ENCODE measurements around the gene CYP51A1. TPM values are rescaled to one million over a fixed set of nuclear protein-coding genes. Genes with fewer than 3 reads are reported as not detected.
"Not testable (repeated sequence)": the region's sequence is repeated elsewhere in the genome, so short reads cannot be mapped to it uniquely, and the experiment has no call there.

Gene CYP51A1
- total and polyA plus RNA-seq, 12 donors, result 10.0 to 1,068 (median 110) TPM

DNA sequence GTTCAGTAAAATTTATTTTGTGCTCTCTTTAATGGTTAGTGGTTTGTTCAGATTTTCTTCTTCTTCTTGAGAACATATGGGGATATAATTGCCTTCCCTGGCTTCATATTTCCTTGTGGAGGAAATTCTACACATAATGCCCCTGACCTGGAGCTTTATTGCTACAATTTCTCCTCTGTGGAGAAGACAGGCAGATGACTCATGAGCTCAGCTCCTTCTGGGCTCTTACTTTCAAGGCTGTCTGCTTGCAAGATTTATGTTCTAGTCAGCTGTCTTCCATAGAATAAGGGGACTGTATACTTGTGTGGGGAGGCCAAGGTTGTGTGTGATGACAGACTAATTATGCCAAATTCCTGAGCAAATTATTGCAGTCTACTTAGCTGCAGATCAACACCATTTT, 43.1 kb upstream of the CYP51A1 start:
- no peaks in the 10 kb centered on the region for H3K27me3 ChIP-seq
- no peak for TF ChIP-seq POLR2A (IDR thresholded peaks at IDR 0.05)
- TF ChIP-seq, protein P1, sequence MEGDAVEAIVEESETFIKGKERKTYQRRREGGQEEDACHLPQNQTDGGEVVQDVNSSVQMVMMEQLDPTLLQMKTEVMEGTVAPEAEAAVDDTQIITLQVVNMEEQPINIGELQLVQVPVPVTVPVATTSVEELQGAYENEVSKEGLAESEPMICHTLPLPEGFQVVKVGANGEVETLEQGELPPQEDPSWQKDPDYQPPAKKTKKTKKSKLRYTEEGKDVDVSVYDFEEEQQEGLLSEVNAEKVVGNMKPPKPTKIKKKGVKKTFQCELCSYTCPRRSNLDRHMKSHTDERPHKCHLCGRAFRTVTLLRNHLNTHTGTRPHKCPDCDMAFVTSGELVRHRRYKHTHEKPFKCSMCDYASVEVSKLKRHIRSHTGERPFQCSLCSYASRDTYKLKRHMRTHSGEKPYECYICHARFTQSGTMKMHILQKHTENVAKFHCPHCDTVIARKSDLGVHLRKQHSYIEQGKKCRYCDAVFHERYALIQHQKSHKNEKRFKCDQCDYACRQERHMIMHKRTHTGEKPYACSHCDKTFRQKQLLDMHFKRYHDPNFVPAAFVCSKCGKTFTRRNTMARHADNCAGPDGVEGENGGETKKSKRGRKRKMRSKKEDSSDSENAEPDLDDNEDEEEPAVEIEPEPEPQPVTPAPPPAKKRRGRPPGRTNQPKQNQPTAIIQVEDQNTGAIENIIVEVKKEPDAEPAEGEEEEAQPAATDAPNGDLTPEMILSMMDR (IDR thresholded peaks at IDR 0.05), result no peak
- intact Hi-C loops (cut with DNase I), result loop anchor here in 1 of 2 donors (5.0 kb wide), 1 partner anchor 270 kb away; the partner anchor contains the start of gene GATAD1
- H3K9me3 ChIP-seq (replicated peaks in 1 of 3), result no peaks in the 10 kb centered on the region
- peak in 3 of 7 donors; percentile 13 to 22 (median 14) for DNase-seq
- no peaks in the 10 kb centered on the region for H3K36me3 ChIP-seq (replicated peaks in 1 of 2)
- H3K27ac ChIP-seq, result no peak overlapping the region
- no peak overlapping the region for H3K4me3 ChIP-seq
- H3K4me1 ChIP-seq (replicated peaks in 1 of 2), result peaks cover 0 to 8% of the 10 kb centered on the region in 2 donors

DNA sequence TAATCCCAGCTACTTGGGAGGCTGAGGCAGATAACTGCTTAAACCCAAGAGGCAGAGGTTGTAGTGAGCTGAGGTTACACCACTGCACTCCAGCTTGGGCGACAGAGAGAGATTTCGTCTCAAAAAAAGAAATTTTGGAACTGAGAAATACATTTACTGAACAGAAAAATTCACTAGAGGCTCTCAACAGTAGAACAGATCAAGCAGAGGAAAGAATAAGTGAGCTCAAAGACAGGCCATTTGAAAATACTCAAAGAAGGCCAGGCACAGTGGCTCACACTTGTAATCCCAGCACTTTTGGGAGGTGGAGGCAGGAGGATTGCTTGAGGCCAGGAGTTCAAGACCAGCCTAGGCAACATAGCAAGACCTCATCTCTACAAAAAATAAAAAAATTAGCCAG, 35.3 kb upstream of the CYP51A1 start:
- H3K36me3 ChIP-seq (replicated peaks in 1 of 2); H3K4me1 ChIP-seq (replicated peaks in 1 of 2); H3K27me3 ChIP-seq; H3K9me3 ChIP-seq (replicated peaks in 1 of 3); H3K27ac ChIP-seq; DNase-seq; intact Hi-C loops (cut with DNase I); H3K4me3 ChIP-seq: not testable (repeated sequence)
- WGBS, 4 donors, result 77 to 87% (median 83%) methylated on average over 2 of the region's 2 CpGs

DNA sequence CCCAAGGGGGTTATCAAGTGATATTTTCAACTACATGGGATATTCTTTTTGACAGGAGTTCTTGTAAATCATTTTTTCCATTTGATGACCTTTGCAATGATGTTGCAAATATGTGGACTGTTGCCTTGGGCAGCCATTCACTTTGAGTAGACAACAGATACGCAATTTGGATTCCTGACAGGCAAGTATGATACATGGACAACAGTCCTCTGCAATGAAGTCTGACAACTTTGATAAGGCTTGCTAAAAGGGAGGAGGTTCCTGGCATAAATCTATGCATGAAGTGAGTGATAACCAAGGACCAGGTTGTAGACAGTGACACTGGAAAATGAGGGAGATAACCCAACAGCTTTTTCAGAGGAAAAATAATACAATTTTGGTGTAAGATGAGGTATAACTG, 27.0 kb upstream of the CYP51A1 start:
- Histone ChIP-seq H3K4me3 (no peak overlapping the region), H3K36me3 (replicated peaks in 1 of 2) (no peaks in the 10 kb centered on the region), H3K27ac (no peak overlapping the region), H3K9me3 (replicated peaks in 1 of 3) (no peaks in the 10 kb centered on the region), H3K27me3 (no peaks in the 10 kb centered on the region), H3K4me1 (replicated peaks in 1 of 2) (no peaks in the 10 kb centered on the region)
- TF ChIP-seq POLR2A (IDR thresholded peaks at IDR 0.05), result no peak
- TF ChIP-seq, protein P1 (IDR thresholded peaks at IDR 0.05), result no peak
- DNase-seq, result no peak
- WGBS, 4 donors, result 66 to 74% (median 70%) methylated on average over 1 of the region's 1 CpG
- intact Hi-C loops (cut with DNase I), result no loop called here

DNA sequence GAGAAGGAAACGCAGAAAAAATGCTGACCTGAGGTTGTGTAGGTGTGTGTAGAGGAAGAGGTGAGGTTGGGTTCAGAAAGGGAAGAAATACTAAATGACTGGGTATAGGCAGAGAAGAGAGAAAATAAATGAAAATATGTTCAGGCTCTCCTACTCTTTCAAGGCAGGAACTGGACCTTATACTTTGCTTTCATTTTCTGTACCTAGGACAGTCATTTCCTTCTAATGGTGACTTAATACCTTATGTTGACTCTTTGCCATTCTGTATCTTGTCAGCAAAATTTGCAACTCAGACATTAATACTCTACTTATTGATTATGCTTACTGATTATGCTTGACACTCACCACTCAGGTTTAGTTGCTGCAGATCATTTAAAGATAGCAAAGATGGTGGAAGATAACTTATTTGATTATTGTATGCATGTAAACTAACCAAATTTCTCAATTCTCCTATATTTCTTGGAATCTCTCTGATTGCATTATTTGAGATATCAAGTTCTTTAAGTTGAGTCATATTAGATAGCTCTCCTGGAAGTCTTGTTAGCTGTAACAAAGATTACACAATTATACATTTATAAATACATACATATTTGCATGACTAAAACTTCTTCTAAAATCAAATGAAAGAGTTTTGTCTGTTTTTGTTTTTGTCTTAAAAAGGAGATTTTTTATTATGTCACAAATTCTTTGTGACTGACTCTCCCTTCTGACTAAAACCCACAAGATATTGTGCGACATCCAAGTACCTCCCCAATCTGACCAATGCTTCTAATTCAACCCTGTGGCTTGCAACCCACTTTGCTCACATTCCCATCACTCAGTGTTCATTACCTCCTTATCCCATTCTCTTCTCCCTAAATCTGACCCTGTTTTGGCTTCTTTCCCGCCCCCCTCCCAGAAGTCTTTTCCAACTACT, 24.6 kb upstream of the CYP51A1 start:
- DNase-seq, result no peak
- Histone ChIP-seq H3K4me3 (no peak overlapping the region), H3K27ac (no peak overlapping the region), H3K27me3 (no peaks in the 10 kb centered on the region), H3K4me1 (replicated peaks in 1 of 2) (no peaks in the 10 kb centered on the region), H3K9me3 (replicated peaks in 1 of 3) (no peaks in the 10 kb centered on the region), H3K36me3 (replicated peaks in 1 of 2) (no peaks in the 10 kb centered on the region)
- intact Hi-C loops (cut with DNase I), result no loop called here
- TF ChIP-seq, protein P1 (IDR thresholded peaks at IDR 0.05), result no peak
- TF ChIP-seq POLR2A (IDR thresholded peaks at IDR 0.05), result no peak
- 83 to 94% (median 88%) methylated on average over 3 of the region's 3 CpGs for WGBS, 4 donors

DNA sequence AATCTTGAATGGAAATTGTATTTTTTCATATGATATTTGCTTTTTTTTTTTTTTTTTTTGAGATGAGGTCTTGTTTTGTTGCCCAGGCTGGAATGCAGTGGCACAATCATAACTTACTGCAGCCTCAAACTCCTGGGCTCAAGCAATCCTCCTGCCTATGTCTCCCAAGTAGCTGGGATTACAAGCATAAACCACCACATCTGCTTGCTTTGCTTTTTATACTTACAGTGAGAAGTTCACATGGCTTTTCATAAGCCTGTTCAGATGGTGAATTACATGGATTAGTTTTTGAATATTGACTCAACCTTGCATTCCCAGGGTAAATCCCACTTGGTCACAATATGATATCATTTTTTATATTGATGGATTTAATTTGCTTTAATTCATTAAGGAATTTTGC, 22.7 kb upstream of the CYP51A1 start:
- no peak overlapping the region for H3K4me3 ChIP-seq
- intact Hi-C loops (cut with DNase I), result no loop called here
- no peaks in the 10 kb centered on the region for H3K27me3 ChIP-seq
- TF ChIP-seq, protein P1 (IDR thresholded peaks at IDR 0.05), result no peak
- no peak for TF ChIP-seq POLR2A (IDR thresholded peaks at IDR 0.05)
- H3K36me3 ChIP-seq (replicated peaks in 1 of 2), result no peaks in the 10 kb centered on the region
- no peak overlapping the region for H3K27ac ChIP-seq
- no peaks in the 10 kb centered on the region for H3K9me3 ChIP-seq (replicated peaks in 1 of 3)
- no peaks in the 10 kb centered on the region for H3K4me1 ChIP-seq (replicated peaks in 1 of 2)
- DNase-seq, result no peak

Data from adrenal gland (tissue), 12 donors.